Measurements from ENCODE around the gene PA2G4. TPM values are rescaled to one million over a fixed set of nuclear protein-coding genes. Genes with fewer than 3 reads are reported as not detected.
A peak's percentile ranks its signal among the peaks of the same experiment; 100 is the strongest.
"Not testable (repeated sequence)": the region's sequence is repeated elsewhere in the genome, so short reads cannot be mapped to it uniquely, and the experiment has no call there.

Gene PA2G4
- total RNA-seq, 1 donor from 2014 or later: 91.4 TPM

DNA sequence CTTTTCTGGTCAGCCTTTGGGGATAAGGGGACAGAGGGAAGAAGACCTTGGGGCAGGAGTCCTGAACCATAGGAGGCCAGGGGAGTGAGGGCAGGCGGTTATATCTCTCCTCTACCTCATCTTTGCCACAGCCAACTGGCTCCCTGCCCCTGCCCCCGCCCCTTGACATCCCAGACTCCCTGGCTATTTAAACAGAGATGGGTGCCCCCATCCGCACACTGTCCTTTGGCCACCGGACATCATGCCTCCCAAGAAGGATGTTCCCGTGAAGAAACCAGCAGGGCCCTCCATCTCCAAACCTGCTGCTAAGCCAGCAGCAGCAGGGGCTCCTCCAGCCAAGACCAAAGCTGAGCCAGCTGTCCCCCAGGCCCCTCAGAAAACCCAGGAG lies 49.3 kb downstream of the PA2G4 start:
- Mint-ChIP-seq H3K4me3 (peak overlapping the region; percentile 93), H3K36me3 (peaks cover 11% of the 10 kb centered on the region), H3K4me1 (peaks cover 33% of the 10 kb centered on the region), H3K9me3 (no peaks in the 10 kb centered on the region), H3K27me3 (ENCODE audit: low read depth) (no peaks in the 10 kb centered on the region), H3K27ac (no peak overlapping the region)
- no peak for DNase-seq (ENCODE audit: low spot score in 2 of 2, unreplicated experiment in 2 of 2)
- no peak for TF ChIP-seq CTCF (IDR thresholded peaks at IDR 0.05; ENCODE audit: unreplicated experiment)

GRCh38 chr12:56154246-56154771 lies 50.0 kb downstream of the PA2G4 start:
- no peak for DNase-seq (ENCODE audit: low spot score in 2 of 2, unreplicated experiment in 2 of 2)
- Mint-ChIP-seq H3K9me3 (no peaks in the 10 kb centered on the region), H3K4me3 (no peak overlapping the region), H3K27me3 (ENCODE audit: low read depth) (no peaks in the 10 kb centered on the region), H3K27ac (no peak overlapping the region), H3K4me1 (peaks cover 37% of the 10 kb centered on the region), H3K36me3 (peaks cover 11% of the 10 kb centered on the region)
- TF ChIP-seq CTCF (IDR thresholded peaks at IDR 0.05; ENCODE audit: unreplicated experiment): no peak

- DNase-seq (ENCODE audit: low spot score in 2 of 2, unreplicated experiment in 2 of 2): no peak
- Mint-ChIP-seq H3K27me3 (ENCODE audit: low read depth) (no peaks in the 10 kb centered on the region), H3K4me3 (peak overlapping the region; percentile 26), H3K9me3 (no peaks in the 10 kb centered on the region), H3K27ac (no peak overlapping the region), H3K36me3 (peaks cover 12% of the 10 kb centered on the region), H3K4me1 (peaks cover 42% of the 10 kb centered on the region)
- no peak for TF ChIP-seq CTCF (IDR thresholded peaks at IDR 0.05; ENCODE audit: unreplicated experiment)
Observed at GRCh38 chr12:56154818-56155217, 50.5 kb downstream of the PA2G4 start.

DNA sequence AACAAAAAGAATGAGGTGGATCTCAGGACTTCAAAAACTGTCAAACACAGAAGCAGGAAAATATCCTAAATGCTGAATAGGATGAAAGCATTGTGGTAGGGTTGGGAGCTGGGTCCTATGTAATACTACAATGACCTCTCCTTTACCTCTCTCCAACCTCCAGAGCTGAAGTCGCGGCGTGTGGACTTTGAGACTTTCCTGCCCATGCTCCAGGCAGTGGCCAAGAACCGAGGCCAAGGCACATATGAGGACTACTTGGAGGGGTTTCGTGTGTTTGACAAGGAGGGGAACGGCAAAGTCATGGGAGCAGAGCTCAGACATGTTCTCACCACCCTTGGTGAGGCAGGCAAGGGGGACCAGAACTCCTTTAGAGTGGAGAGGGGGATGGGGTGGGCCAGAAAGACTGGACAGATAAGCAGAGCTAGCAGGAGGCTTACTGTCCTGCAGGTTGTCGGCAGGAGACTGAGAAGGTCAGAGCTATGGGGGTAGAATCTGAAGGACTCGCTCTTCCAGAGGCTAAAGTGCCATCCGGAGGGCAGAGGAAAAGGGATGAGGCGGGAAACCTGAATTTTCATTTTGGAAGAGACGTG lies 51.0 kb downstream of the PA2G4 start:
- H3K4me1 Mint-ChIP-seq: peaks cover 44% of the 10 kb centered on the region
- no peaks in the 10 kb centered on the region for H3K9me3 Mint-ChIP-seq
- no peaks in the 10 kb centered on the region for H3K27me3 Mint-ChIP-seq (ENCODE audit: low read depth)
- H3K36me3 Mint-ChIP-seq: peaks cover 17% of the 10 kb centered on the region
- no peak for DNase-seq (ENCODE audit: low spot score in 2 of 2, unreplicated experiment in 2 of 2)
- H3K27ac Mint-ChIP-seq: no peak overlapping the region
- TF ChIP-seq CTCF (IDR thresholded peaks at IDR 0.05; ENCODE audit: unreplicated experiment): no peak
- peak overlapping the region; percentile 26 for H3K4me3 Mint-ChIP-seq

DNA sequence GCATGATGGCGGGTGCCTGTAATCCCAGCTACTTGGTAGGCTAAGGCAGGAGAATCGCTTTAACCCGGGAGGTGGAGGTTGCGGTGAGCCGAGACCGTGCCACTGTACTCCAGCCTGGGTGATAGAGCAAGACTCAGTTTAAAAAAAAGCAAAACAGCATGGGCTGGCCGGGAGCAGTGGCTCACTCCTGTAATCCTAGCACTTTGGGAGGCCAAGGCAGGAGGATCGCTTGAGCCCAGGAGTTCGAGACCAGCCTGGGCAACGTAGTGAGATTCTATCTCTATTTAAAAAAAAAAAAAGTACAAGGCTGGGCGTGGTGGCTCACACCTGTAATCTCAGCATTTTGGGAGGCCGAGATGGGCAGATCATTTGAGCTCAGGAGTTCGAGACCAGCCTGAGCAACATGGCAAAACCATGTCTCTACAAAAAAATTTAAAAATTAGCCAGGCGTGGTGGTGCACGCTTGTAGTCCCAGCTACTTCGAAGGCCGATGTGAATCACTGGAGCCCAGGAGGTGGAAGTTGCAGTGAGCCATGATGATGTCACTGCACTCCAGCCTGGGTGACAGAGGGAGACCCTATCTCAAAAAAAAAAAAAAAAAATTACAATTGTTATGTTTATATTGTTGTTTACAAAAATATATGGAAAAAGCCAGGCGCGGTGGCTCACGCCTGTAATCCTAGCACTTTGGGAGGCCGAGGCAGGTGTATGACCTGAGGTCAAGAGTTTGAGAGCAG lies 52.3 kb downstream of the PA2G4 start:
- not testable (repeated sequence) for H3K27me3 Mint-ChIP-seq (ENCODE audit: low read depth); H3K9me3 Mint-ChIP-seq; DNase-seq (ENCODE audit: low spot score in 2 of 2, unreplicated experiment in 2 of 2)
- Mint-ChIP-seq H3K36me3 (peaks cover 25% of the 10 kb centered on the region), H3K27ac (peak overlapping the region; percentile 96), H3K4me3 (peak overlapping the region; percentile 91), H3K4me1 (peaks cover 47% of the 10 kb centered on the region)

All from mesothelial cell of epicardium (in vitro differentiated cells).